Fibroblast of pulmonary artery (primary cell): ENCODE results near the gene SGPL1.

ENCODE experiments used
- DNase-seq: peaks from one replicate; pipeline ENCODE4 v3.0.0-alpha.2; 2010; ENCODE audit warnings: low read depth
- H3K4me3 ChIP-seq: replicated peaks from 2 replicates; pipeline ENCODE4 v1.5.1; 2011; ENCODE audit warnings: low read depth, mild to moderate bottlenecking, control low read depth, low read length, moderate library complexity
- TF ChIP-seq, protein P1 (sequence below): IDR thresholded peaks from 2 replicates; pipeline ENCODE4 v1.5.1; 2011; ENCODE audit warnings: mild to moderate bottlenecking, control low read depth, low read length, inconsistent platforms; ENCODE audit errors: missing control alignments

The SGPL1 gene

DNA sequence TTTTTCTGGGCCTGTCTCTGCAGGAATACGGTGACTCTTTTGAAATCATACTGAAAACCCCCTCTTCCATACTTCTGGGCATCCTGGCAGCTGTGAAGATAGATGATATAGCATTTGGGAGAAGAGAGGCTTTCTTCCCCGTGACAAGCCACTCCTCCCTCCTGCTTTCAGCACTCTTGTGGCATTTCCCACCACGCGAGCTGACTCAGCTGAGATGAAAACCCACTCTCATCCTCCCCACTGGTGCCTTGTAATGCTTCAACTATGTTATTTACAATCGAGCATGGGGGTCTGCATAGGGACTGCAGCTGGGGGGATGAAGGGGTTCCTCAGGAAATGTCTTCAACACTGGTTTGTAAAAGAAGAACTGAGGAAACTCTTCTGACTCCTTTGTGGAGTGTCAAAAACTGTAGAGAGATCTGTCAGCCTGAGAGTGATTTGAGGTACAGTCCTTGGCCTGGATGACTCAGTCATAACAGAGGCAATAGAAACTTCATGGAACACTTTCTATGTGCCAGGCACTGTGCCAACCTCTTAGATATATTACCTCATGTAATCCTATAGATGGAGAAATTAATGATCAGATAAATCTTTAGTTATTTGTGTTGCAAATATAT lies 28.8 kb upstream of the SGPL1 start:
- DNase-seq: no peak
- no peak overlapping the region for H3K4me3 ChIP-seq

GRCh38 chr10:70791386-70792039 lies 24.2 kb upstream of the SGPL1 start:
- no peak overlapping the region for H3K4me3 ChIP-seq
- TF ChIP-seq, protein P1, sequence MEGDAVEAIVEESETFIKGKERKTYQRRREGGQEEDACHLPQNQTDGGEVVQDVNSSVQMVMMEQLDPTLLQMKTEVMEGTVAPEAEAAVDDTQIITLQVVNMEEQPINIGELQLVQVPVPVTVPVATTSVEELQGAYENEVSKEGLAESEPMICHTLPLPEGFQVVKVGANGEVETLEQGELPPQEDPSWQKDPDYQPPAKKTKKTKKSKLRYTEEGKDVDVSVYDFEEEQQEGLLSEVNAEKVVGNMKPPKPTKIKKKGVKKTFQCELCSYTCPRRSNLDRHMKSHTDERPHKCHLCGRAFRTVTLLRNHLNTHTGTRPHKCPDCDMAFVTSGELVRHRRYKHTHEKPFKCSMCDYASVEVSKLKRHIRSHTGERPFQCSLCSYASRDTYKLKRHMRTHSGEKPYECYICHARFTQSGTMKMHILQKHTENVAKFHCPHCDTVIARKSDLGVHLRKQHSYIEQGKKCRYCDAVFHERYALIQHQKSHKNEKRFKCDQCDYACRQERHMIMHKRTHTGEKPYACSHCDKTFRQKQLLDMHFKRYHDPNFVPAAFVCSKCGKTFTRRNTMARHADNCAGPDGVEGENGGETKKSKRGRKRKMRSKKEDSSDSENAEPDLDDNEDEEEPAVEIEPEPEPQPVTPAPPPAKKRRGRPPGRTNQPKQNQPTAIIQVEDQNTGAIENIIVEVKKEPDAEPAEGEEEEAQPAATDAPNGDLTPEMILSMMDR: no peak
- DNase-seq: no peak

More for the DNA sequence above, 28.8 kb upstream of the SGPL1 start:
- TF ChIP-seq, protein P1: no peak

DNA sequence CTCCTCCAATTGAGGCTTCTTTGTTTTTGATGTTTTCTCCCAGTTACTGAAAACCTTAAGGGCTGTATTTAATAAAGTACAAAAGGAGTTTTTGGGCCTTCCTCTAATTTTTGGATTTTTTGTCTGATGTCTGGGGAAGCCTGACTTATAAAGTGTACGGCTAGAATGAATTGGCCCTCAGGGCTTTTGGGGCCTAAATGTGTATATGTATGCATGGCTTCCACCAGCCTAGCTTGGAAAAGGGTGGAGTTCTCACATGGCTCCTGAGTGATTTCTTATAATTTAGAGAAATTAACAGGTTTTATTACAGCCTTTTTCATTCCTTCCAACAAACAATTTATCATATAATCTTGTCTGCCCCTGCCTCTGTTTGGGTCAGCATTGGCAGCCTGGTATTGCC lies 20.1 kb upstream of the SGPL1 start:
- TF ChIP-seq, protein P1: no peak
- DNase-seq: no peak
- H3K4me3 ChIP-seq: no peak overlapping the region

GRCh38 chr10:70797840-70798239 lies 17.9 kb upstream of the SGPL1 start:
- no peak overlapping the region for H3K4me3 ChIP-seq
- no peak for DNase-seq
- TF ChIP-seq, protein P1: no peak

DNA sequence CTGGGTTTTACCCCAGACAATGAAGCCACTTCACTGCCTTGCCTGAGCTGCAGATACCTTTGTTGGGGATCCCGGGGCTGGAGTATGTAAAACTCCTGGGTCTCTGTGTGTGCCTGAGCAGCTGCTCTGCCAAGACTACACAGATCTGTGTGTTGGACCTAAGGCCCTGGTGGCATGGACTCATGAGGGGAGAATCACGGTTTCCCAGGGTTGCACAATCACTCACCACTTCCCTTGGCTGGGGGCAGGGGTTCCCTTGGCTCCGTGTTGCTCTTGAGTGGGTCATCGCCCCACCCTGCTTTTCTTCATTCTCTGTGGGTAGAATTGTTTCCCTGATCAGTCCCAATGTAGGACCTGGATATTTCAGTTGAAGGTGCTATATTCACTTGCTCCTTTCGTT lies 16.6 kb upstream of the SGPL1 start:
- TF ChIP-seq, protein P1: no peak
- no peak for DNase-seq

DNA sequence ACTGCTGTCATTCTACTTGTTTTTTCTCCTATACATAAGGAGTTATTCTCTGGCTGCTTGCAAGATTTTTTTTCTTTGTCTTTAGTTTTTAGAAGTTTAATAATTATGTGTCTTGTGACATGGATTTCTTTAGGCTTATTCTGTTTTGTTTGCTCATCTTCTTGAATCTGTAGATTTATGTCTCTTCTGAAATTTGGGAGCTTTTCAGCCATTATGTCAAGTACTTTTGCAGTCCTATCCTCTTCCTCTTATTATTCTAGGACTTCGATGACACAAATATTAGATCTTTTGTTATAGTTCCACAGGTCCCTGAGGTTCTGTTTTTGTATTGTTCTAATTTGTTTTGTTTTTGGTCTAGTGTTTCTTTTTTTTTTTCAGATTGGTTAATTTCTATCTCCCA lies 13.9 kb upstream of the SGPL1 start:
- TF ChIP-seq, protein P1: no peak
- H3K4me3 ChIP-seq: no peak overlapping the region
- DNase-seq: no peak

More for the DNA sequence above, 16.6 kb upstream of the SGPL1 start:
- no peak overlapping the region for H3K4me3 ChIP-seq
